D721Med (cell line): Measurements from ENCODE around the gene LSM5.
"Not testable (repeated sequence)": the region's sequence is repeated elsewhere in the genome, so short reads cannot be mapped to it uniquely, and the experiment has no call there.

Source experiments
- DNase-seq: peaks from one replicate; pipeline ENCODE4 v3.0.0; 2011; ENCODE audit warnings: low spot score; ENCODE audit not compliant: insufficient read length
- FAIRE-seq: peaks from 2 replicates; lab custom pipeline; 2011; peaks lifted over from hg19 to GRCh38; lab: Jason Lieb, UNC
- TF ChIP-seq, protein P1 (sequence below): IDR thresholded peaks from 2 replicates; pipeline ENCODE4 v1.5.1; 2012; ENCODE audit warnings: mild to moderate bottlenecking, control low read depth; ENCODE audit not compliant: insufficient read depth; ENCODE audit errors: missing control alignments

Gene LSM5

DNA sequence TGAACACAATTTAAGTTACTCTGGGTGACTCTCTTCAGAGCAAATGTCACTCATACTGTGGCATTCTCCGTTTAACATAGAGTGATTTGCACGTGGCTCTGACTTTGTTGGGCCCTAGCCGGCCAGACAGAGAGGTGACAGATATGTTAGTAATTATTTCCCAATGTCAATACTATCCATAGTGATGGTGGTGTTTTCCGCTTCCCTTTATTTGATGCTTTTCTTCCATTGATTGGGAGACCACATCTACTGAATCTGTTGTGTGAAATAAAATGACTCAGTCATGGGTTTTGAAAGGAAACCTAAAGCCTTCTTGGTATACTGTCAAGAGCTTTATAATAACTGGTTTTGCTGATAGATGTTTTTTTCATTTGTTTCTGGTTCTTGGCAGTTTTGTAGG lies 12.5 kb upstream of the LSM5 start:
- DNase-seq (no peak), FAIRE-seq (no peak)
- TF ChIP-seq, protein P1, sequence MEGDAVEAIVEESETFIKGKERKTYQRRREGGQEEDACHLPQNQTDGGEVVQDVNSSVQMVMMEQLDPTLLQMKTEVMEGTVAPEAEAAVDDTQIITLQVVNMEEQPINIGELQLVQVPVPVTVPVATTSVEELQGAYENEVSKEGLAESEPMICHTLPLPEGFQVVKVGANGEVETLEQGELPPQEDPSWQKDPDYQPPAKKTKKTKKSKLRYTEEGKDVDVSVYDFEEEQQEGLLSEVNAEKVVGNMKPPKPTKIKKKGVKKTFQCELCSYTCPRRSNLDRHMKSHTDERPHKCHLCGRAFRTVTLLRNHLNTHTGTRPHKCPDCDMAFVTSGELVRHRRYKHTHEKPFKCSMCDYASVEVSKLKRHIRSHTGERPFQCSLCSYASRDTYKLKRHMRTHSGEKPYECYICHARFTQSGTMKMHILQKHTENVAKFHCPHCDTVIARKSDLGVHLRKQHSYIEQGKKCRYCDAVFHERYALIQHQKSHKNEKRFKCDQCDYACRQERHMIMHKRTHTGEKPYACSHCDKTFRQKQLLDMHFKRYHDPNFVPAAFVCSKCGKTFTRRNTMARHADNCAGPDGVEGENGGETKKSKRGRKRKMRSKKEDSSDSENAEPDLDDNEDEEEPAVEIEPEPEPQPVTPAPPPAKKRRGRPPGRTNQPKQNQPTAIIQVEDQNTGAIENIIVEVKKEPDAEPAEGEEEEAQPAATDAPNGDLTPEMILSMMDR: no peak

- no peak for DNase-seq
- TF ChIP-seq, protein P1: no peak
- FAIRE-seq: no peak
Observed at GRCh38 chr7:32501522-32501921, 11.3 kb upstream of the LSM5 start.

DNA sequence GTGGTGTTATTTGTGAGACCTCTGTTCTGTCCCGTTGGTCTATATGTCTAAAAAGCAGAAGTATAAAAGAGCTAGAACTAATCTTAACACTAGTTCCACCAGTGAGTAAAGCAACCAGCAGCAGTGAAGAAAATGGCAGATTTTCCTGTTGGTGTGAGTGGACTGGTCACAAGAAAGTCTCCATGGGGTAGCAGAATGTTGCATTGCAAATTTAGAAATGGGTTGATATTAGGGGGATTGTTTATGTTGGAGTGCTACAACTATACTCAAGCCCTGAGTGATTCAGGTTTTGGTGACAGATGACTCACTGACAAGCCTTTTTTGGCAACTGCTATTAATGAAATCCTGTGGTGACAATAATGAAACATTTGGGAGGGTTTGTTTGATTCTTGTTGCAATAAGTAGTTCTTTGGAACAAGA lies 10.8 kb upstream of the LSM5 start:
- no peak for DNase-seq
- no peak for FAIRE-seq
- TF ChIP-seq, protein P1: no peak

GRCh38 chr7:32500216-32500615 lies 10.0 kb upstream of the LSM5 start:
- not testable (repeated sequence) for FAIRE-seq, DNase-seq

DNA sequence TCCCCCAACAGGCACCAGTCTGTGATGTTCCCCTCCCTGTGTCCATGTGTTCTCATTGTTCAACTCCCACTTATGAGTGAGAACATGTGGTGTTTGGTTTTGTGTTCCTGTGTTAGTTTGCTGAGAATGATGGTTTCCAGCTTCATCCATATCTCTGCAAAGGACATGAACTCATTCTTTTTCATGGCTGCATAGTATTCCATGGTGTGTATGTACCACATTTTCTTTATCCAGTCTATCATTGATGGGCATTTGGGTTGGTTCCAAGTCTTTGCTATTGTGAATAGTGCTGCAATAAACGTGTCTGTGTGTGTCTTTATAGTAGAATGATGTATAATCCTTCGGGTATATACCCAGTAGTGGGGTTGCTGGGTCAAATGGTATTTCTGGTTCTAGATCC lies 9.6 kb upstream of the LSM5 start:
- not testable (repeated sequence) for DNase-seq, FAIRE-seq

DNA sequence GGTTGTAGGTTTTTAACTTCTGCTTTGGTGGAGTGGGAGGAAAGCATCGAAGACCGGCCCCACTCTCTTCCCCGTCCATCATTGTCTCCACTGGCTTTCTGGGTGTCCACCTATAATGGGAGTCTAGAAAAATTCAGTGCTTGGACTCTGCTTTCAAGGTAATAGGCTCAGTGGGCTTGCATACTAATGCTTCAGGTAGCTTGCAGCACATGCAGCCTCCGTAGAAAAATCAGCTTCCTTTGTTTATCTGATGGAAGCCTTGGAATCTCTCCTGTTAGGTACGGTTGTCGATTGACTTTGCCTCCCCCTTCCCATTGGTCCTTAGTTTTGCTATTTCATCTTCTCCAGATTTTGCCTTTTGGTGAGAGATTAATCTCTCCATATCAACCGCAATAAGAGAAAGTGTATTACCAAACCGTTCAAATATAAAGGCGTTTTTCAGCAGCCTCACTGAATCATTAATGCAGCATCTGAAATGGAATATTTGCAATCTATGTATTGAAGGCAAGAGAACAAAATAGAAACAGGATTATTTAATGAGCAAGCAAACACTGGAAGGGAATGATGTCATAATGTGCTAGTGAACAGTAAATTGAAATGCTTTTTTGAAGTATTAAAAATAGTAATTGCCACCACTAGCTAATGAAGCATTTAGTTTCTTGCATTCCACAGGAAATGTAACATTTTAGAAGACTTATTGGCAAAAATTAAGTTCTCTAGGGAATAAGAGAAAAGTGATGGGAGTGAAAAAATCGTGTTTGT lies 6.1 kb upstream of the LSM5 start:
- FAIRE-seq (no peak), DNase-seq (no peak)
- TF ChIP-seq, protein P1: no peak

DNA sequence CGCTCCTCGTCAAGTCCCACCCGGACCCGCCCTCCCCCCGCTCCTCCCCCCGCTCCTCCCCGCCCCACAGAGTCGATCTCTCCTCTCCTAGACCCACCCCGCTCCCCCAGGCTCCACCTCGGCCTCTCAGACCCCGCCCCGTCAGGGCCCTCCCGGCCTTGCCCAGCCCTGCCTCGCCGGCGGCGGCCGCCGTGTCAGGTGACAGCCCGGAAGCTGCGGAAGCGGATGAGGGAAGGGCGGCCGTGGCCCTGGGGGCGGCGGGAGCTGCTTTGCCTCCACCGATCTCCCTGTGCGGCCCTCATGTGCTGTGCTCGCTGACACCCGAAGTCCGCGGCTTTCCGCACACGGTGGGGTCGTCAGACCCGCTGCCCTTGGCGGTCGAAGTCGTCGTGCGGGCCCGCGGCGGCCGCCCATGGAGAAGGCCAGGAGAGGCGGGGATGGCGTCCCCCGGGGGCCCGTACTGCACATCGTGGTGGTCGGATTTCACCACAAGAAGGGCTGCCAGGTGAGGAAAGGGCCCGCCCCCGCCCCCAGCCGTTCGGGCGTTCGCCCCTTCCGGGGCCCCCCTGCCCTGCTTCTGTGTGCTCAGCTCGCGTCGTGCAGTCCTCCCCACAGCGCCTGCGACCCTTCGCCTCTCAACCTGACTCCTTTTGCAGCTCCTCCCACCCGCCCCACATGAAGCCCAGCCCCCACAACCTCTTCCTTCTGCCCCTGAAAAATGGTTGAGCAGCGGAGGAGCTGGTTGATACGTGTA lies 5.3 kb upstream of the LSM5 start, which contains the start of gene AVL9:
Gene AVL9 (plus strand): TSS at position 192 of the 754 bp plus-strand sequence. CDS start 221 bp downstream, at position 413.
- DNase-seq: peak; percentile 73
- FAIRE-seq: no peak
- TF ChIP-seq, protein P1: no peak

GRCh38 chr7:32494946-32495297 lies 4.7 kb upstream of the LSM5 start:
- no peak for FAIRE-seq
- TF ChIP-seq, protein P1: no peak
- DNase-seq: no peak
